ENCODE results near the gene IL12RB1. TPM values are rescaled to one million over a fixed set of nuclear protein-coding genes. Genes with fewer than 3 reads are reported as not detected.

The IL12RB1 gene
- total RNA-seq, 2 experiments from 2014 or later: 69.9 to 76.2 TPM

- CTCF ChIA-PET: interaction anchor here (1.1 to 9.0 kb wide), 3 partner anchors 12 to 66 kb away, joined by 3 to 35 read pairs (median 5); partner anchors contain the start of genes ARRDC2 and IL12RB1
- Mint-ChIP-seq H3K4me3 (no peak overlapping the region), H3K9me3 (ENCODE audit: low read depth) (no peaks in the 10 kb centered on the region), H3K27me3 (no peaks in the 10 kb centered on the region), H3K36me3 (peaks cover 3% of the 10 kb centered on the region), H3K27ac (peak overlapping the region; percentile 9), H3K4me1 (peaks cover 49% of the 10 kb centered on the region)
- ATAC-seq (no peak), DNase-seq (no peak)
These were observed 66.3 kb downstream of the IL12RB1 start for GRCh38 chr19:18020212-18021085.

DNA sequence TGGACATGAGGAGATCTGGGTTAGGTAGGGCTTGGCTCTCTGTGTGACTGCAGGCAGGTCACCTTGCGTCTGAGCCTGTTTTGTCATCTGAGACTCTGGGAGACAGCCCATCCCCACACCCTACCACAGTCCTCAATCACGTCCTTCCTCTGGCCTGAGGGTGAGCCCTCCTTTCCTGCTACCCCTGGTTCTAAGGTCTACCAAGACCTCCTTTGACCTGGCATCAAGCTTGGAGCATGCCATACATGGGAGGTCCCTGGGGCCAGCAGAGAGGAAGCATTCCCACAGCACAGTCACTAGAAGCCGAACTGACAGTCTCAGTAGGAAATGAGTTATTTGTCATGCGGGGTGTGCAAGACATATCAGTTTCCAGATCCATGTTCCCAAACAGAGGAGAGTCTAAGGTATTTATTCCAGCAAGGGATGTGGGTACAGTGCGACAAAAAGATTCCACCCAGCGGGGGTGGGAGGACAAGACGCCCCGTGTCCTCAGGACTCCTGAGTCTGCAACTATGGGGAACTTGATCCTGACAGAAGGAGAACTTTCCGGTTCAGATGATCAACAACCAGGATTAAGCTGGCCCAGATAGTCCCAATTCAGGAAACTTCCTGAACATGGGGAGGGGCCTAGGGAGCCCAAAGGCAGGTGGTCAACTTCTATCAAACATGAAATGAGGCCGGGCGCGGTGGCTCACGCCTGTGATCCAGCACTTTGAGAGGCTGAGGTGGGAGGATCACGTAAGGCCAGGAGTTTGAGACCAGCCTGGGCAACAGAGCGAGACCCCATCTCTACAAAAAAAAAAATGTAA lies 69.3 kb downstream of the IL12RB1 start:
- DNase-seq: no peak
- CTCF ChIA-PET: interaction anchor here (1.5 to 9.0 kb wide), 2 partner anchors 9 to 27 kb away, joined by 5 to 35 read pairs; partner anchors contain the start of gene ARRDC2
- Mint-ChIP-seq H3K27ac (no peak overlapping the region), H3K9me3 (ENCODE audit: low read depth) (no peaks in the 10 kb centered on the region), H3K4me1 (peaks cover 58% of the 10 kb centered on the region), H3K27me3 (no peaks in the 10 kb centered on the region), H3K36me3 (peaks cover 22% of the 10 kb centered on the region), H3K4me3 (no peak overlapping the region)
- no peak for ATAC-seq

DNA sequence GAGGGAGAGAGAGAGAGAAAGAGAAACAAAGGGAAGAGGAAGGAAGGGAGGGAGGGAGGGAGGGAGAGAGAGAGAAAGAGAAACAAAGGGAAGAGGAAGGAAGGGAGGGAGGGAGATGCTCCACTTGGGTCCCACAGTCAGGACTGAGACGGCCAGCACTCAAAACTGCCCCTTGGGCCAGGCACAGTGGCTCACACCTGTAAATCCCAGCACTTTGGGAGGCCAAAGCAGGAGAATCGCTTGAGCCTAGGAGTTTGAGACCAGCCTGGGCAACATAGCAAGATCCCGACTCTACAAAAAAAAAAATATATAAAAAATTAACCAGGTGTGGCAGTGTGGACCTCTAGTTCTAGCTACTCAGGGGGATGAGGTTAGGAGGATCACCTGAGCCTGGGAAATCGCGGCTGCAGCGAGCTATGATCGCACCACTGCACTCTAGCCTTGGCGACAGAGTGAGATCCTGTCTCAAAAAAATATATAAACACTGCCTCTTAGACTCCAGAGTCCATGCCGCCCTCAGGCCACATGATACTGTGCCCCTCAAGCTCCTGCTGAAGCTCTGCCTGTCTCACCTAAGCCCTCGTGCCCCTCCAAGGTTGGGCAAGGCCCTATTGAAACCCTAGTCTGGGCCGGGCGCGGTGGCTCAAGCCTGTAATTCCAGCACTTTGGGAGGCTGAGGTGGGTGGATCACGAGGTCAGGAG lies 70.4 kb downstream of the IL12RB1 start:
- CTCF ChIA-PET: interaction anchor here (1.3 to 9.0 kb wide), 3 partner anchors 8 to 35 kb away, joined by 3 to 35 read pairs (median 4); partner anchors contain the start of gene ARRDC2
- Mint-ChIP-seq H3K27ac (no peak overlapping the region), H3K27me3 (no peaks in the 10 kb centered on the region), H3K36me3 (peaks cover 24% of the 10 kb centered on the region), H3K4me3 (no peak overlapping the region), H3K9me3 (ENCODE audit: low read depth) (no peaks in the 10 kb centered on the region), H3K4me1 (peaks cover 49% of the 10 kb centered on the region)
- DNase-seq: no peak
- no peak for ATAC-seq

GRCh38 chr19:18014197-18014596 lies 72.5 kb downstream of the IL12RB1 start:
- DNase-seq (peak; percentile 65), ATAC-seq (peak; percentile 66)
- Mint-ChIP-seq H3K4me1 (peaks cover 42% of the 10 kb centered on the region), H3K27ac (peak overlapping the region; percentile 85), H3K27me3 (no peaks in the 10 kb centered on the region), H3K36me3 (peaks cover 29% of the 10 kb centered on the region), H3K9me3 (ENCODE audit: low read depth) (no peaks in the 10 kb centered on the region), H3K4me3 (no peak overlapping the region)
- CTCF ChIA-PET: interaction anchor here (1.2 to 1.9 kb wide), 3 partner anchors 15 to 45 kb away, joined by 3 to 6 read pairs (median 4); no protein-coding TSS in a partner anchor

DNA sequence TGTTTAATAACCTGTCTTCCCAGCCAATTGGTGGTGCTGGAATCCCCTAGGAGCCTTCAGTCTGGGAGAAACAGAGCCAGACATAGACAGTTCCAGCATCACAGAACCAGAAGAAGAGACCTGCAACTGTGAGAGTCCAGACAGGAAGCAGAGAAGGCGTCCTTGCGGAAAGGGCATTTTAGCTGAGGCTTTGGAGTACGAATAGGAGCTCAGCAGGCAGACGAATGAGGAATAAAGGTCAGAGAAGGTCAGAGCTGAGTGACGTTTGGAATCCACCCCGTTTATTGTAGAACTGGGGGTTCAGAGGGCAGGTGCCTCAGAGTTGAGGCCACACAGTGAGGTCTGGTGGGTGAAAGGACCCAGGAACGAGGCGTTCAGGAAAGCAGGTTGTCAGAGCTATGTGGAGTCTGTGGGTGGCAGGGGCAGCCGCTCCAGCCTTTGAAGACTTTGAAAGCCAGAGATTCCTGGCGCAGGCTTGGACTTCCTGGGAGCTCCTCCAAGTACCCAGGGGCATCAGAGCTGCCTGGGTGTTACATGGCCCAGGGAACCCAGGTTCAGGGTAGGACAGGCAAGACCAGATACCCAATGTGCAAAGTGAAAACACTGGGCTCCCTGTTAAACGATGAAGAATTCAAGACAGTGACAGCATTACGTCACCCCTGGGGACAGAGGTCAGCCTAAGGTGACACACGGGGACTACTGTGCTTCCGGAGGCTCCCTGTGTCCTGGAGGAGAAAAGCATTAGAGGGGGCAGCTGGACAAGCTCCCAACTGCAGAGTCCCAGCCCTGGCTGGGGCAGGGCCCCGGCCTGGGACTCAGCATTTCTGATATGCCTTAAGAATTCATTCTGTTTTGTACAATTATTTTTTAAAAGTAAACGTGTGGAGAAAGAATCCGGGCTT lies 73.3 kb downstream of the IL12RB1 start:
- ATAC-seq: peak; percentile 21

GRCh38 chr19:18010149-18010548 lies 76.6 kb downstream of the IL12RB1 start:
- CTCF ChIA-PET: interaction anchor here (0.9 to 5.2 kb wide), 6 partner anchors 11 to 107 kb away, joined by 3 to 35 read pairs (median 4); no protein-coding TSS in a partner anchor
- Mint-ChIP-seq H3K4me3 (no peak overlapping the region), H3K36me3 (peaks cover 32% of the 10 kb centered on the region), H3K27me3 (no peaks in the 10 kb centered on the region), H3K4me1 (peaks cover 49% of the 10 kb centered on the region), H3K27ac (no peak overlapping the region), H3K9me3 (ENCODE audit: low read depth) (no peaks in the 10 kb centered on the region)
- no peak for ATAC-seq
- DNase-seq: no peak

More for the DNA sequence above, 73.3 kb downstream of the IL12RB1 start:
- no peak for DNase-seq
- CTCF ChIA-PET: interaction anchor here (0.9 to 1.9 kb wide), 4 partner anchors 11 to 100 kb away, joined by 3 to 6 read pairs (median 4); no protein-coding TSS in a partner anchor
- Mint-ChIP-seq H3K27me3 (no peaks in the 10 kb centered on the region), H3K36me3 (peaks cover 34% of the 10 kb centered on the region), H3K4me3 (no peak overlapping the region), H3K9me3 (ENCODE audit: low read depth) (no peaks in the 10 kb centered on the region), H3K4me1 (peaks cover 48% of the 10 kb centered on the region), H3K27ac (peak overlapping the region; percentile 85)

DNA sequence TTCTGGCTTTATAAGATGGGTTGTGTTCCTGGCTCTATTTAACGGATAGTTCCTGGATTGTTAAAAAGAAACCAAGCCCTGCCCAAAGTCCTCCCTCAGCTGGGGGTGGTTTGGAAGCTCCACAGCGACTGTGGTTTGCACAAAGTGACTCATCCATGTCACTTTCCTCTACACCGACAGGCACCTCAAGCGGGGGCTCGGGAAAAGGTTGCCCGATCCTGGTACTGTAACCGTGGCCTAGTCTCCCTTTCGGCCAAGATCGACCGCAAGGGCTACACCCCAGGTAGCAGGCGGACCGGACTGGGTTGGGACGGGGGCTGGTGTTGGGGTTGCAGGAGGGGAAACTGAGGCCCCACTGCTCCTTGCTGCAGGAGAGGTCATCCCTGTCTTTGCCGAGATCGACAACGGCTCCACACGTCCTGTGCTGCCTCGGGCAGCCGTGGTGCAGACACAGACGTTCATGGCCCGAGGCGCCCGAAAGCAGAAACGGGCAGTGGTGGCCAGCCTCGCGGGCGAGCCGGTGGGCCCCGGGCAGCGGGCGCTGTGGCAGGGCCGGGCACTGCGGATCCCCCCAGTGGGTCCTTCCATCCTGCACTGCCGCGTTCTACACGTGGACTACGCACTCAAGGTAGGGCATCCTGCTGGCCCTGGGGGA lies 77.2 kb downstream of the IL12RB1 start:
- DNase-seq (no peak), ATAC-seq (no peak)
- CTCF ChIA-PET: interaction anchor here (0.6 to 5.2 kb wide), 4 partner anchors 11 to 50 kb away, joined by 3 to 118 read pairs (median 22); no protein-coding TSS in a partner anchor
- Mint-ChIP-seq H3K4me3 (no peak overlapping the region), H3K9me3 (ENCODE audit: low read depth) (no peaks in the 10 kb centered on the region), H3K36me3 (peaks cover 28% of the 10 kb centered on the region), H3K27ac (no peak overlapping the region), H3K4me1 (peaks cover 44% of the 10 kb centered on the region), H3K27me3 (no peaks in the 10 kb centered on the region)

Other genes starting within 250 kb of the IL12RB1 start
- 100 to 1,000 TPM; 137 to 146 TPM for gene JAK3, start 239.0 kb downstream of the IL12RB1 start, total RNA-seq
- gene RPL18A, start 227.0 kb downstream of the IL12RB1 start, total RNA-seq: 1,000 to 10,000 TPM; 1,945 to 2,182 TPM
- gene SLC5A5, start 215.0 kb downstream of the IL12RB1 start, total RNA-seq: under 1 TPM; 0.59 to 0.73 TPM
- gene CCDC124, start 153.9 kb downstream of the IL12RB1 start, total RNA-seq: 100 to 1,000 TPM in 1 of 2 experiments, 10 to 100 TPM in 1; 83.8 to 101 TPM
- gene KCNN1, start 119.8 kb downstream of the IL12RB1 start, total RNA-seq: under 1 TPM in 1 of 2 experiments, not detected in 1; 0.21 TPM
- gene ARRDC2, start 78.8 kb downstream of the IL12RB1 start, total RNA-seq: 10 to 100 TPM; 35.3 to 45.2 TPM
- gene MAST3, start 10.8 kb upstream of the IL12RB1 start, total RNA-seq: 10 to 100 TPM; 25.7 to 34.1 TPM
- 10 to 100 TPM in 1 of 2 experiments, 1 to 10 TPM in 1; 8.0 to 11.2 TPM for gene PIK3R2, start 66.2 kb upstream of the IL12RB1 start, total RNA-seq
- 10 to 100 TPM; 57.1 to 66.2 TPM for gene IFI30, start 86.9 kb upstream of the IL12RB1 start, total RNA-seq
- 10 to 100 TPM in 1 of 2 experiments, 1 to 10 TPM in 1; 8.2 to 12.9 TPM for gene MPV17L2, start 106.3 kb upstream of the IL12RB1 start, total RNA-seq
- 1 to 10 TPM; 3.5 to 3.7 TPM for gene RAB3A, start 117.1 kb upstream of the IL12RB1 start, total RNA-seq
- under 1 TPM; 0.14 to 0.23 TPM for gene PDE4C, start 139.5 kb upstream of the IL12RB1 start, total RNA-seq
- gene IQCN, start 187.5 kb upstream of the IL12RB1 start, total RNA-seq: 1 to 10 TPM; 2.2 to 3.1 TPM
- gene JUND, start 194.7 kb upstream of the IL12RB1 start, total RNA-seq: 100 to 1,000 TPM; 498 to 501 TPM
- 100 to 1,000 TPM; 209 to 236 TPM for gene LSM4, start 236.1 kb upstream of the IL12RB1 start, total RNA-seq